ENCODE results near the gene CD53. TPM values are rescaled to one million over a fixed set of nuclear protein-coding genes. Genes with fewer than 3 reads are reported as not detected.
"Not testable (repeated sequence)": the region's sequence is repeated elsewhere in the genome, so short reads cannot be mapped to it uniquely, and the experiment has no call there.

CD53 gene
- total RNA-seq, 4 donors from 2014 or later, result 6.2 to 11.1 (median 9.3) TPM

DNA sequence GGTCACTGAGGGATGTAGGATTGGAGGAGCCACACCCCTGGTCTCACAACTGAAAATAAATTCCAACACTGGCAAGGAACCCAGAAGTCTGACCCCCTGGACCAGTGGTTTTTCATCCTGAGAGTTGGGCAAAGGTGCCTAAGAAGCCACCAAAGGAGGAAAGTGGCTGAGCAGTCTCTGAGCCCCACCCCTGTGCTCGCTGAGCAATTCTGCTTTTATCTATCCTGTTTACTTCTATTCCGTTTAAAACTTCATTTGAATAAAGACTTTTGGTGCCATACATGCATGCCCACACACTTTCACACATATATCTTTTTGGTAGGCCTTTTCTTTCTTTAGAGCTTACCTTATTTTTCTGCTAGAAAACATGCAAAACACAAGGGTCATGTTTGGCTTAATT, 13.9 kb upstream of the CD53 start:
- no peak for DNase-seq (ENCODE audit: low spot score in 2 of 2)
- H3K9me3 ChIP-seq, result no peaks in the 10 kb centered on the region
- no peaks in the 10 kb centered on the region for H3K36me3 ChIP-seq
- 79% methylated on average over 2 of the region's 2 CpGs for WGBS
- H3K4me1 ChIP-seq, result no peaks in the 10 kb centered on the region
- H3K4me3 ChIP-seq, result no peak overlapping the region
- TF ChIP-seq POLR2AphosphoS5 (IDR thresholded peaks at IDR 0.05), result no peak
- TF ChIP-seq EP300 (IDR thresholded peaks at IDR 0.05), result no peak
- TF ChIP-seq, protein P1, sequence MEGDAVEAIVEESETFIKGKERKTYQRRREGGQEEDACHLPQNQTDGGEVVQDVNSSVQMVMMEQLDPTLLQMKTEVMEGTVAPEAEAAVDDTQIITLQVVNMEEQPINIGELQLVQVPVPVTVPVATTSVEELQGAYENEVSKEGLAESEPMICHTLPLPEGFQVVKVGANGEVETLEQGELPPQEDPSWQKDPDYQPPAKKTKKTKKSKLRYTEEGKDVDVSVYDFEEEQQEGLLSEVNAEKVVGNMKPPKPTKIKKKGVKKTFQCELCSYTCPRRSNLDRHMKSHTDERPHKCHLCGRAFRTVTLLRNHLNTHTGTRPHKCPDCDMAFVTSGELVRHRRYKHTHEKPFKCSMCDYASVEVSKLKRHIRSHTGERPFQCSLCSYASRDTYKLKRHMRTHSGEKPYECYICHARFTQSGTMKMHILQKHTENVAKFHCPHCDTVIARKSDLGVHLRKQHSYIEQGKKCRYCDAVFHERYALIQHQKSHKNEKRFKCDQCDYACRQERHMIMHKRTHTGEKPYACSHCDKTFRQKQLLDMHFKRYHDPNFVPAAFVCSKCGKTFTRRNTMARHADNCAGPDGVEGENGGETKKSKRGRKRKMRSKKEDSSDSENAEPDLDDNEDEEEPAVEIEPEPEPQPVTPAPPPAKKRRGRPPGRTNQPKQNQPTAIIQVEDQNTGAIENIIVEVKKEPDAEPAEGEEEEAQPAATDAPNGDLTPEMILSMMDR (IDR thresholded peaks at IDR 0.05), result no peak
- TF ChIP-seq POLR2A (IDR thresholded peaks at IDR 0.05), result no peak
- H3K27me3 ChIP-seq, result no peaks in the 10 kb centered on the region
- no peak overlapping the region for H3K27ac ChIP-seq

DNA sequence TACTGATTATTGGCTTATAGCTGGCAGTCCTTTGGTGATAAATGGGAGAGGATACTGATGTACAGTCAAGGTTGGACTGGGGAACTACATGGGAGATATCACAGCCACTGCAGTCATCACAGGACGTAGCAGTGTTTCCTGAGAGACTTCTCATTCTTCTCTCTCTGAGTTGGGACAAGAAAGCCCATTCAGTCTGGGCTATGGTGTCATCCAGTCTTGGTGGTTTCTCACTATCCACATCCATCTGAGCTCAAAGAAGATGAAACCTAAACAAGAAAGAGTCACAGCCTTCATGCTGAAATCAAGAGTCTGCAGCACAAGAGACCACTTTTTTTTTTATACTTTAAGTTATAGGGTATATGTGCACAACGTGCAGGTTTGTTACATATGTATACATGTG, 12.8 kb upstream of the CD53 start:
- DNase-seq (ENCODE audit: low spot score in 2 of 2), result no peak
- no peaks in the 10 kb centered on the region for H3K9me3 ChIP-seq
- 59% methylated on average over 2 of the region's 2 CpGs for WGBS
- no peak overlapping the region for H3K27ac ChIP-seq
- H3K4me3 ChIP-seq, result no peak overlapping the region
- H3K4me1 ChIP-seq, result no peaks in the 10 kb centered on the region
- TF ChIP-seq POLR2AphosphoS5 (IDR thresholded peaks at IDR 0.05) (no peak), EP300 (IDR thresholded peaks at IDR 0.05) (no peak)
- TF ChIP-seq, protein P1 (IDR thresholded peaks at IDR 0.05), result no peak
- H3K27me3 ChIP-seq, result no peaks in the 10 kb centered on the region
- H3K36me3 ChIP-seq, result no peaks in the 10 kb centered on the region

DNA sequence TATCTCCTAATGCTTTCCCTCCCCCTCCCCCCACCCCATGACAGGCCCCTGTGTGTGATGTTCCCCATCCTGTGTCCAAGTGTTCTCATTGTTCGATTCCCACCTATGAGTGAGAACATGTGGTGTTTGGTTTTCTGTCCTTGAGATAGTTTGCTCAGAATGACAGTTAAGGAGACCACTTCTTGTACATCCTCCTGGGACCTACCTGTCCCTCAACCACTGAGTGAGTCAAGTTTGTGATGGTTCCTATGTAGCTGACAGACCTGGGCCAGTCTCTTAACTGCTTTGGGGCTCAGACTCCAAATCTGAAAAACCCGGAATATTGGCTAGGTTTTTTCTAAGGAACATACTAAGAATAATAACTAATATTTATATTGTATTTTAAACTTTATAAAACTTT, 12.3 kb upstream of the CD53 start:
- H3K36me3 ChIP-seq; DNase-seq (ENCODE audit: low spot score in 2 of 2); H3K4me3 ChIP-seq; H3K4me1 ChIP-seq; H3K9me3 ChIP-seq; H3K27ac ChIP-seq; H3K27me3 ChIP-seq: not testable (repeated sequence)
- 74% methylated on average over 2 of the region's 2 CpGs for WGBS

DNA sequence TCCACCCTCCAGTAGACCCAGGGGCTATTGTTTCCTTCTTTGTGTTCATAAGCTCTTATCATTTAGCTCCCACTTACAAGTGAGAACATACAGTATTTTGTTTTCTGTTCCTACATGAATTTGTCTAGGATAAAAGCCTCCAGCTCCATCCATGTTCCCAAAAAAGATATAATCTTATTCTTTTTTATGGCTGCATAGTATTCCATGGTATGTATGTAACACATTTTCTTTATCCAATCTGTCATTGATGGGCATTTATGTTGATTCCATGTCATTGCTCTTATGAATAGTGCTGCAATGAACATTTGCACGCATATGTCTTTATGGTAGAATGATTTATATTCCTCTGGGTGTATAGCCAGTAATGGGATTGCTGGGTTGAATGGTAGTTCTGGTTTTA, 11.0 kb upstream of the CD53 start:
- H3K36me3 ChIP-seq; H3K27ac ChIP-seq; H3K27me3 ChIP-seq; H3K9me3 ChIP-seq; H3K4me3 ChIP-seq; H3K4me1 ChIP-seq; DNase-seq (ENCODE audit: low spot score in 2 of 2): not testable (repeated sequence)
- WGBS, result 83% methylated on average over 1 of the region's 1 CpG

DNA sequence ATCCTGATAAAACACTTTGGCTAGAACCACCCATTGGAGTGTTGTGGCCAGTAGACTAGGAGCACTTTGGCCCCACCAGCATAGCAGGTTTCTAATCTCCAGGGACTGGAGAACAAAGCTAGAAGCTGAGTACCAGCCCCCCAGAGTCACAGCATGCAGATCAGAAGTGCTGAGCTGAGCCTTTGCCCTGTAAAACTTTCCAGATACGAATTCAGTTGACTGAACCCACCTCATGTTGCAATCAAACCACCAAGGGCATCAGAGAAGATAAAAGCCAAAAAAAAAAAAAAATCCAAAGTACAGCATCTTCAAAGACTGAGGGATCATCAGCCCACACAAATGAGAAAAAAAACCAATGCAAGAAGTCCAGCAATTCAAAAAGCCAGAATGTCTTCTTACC, 8.7 kb upstream of the CD53 start:
- no peaks in the 10 kb centered on the region for H3K9me3 ChIP-seq
- H3K27me3 ChIP-seq, result no peaks in the 10 kb centered on the region
- no peaks in the 10 kb centered on the region for H3K36me3 ChIP-seq
- no peaks in the 10 kb centered on the region for H3K4me1 ChIP-seq
- 59% methylated on average over 1 of the region's 1 CpG for WGBS
- H3K4me3 ChIP-seq, result no peak overlapping the region
- no peak overlapping the region for H3K27ac ChIP-seq
- TF ChIP-seq, protein P1 (IDR thresholded peaks at IDR 0.05), result no peak
- no peak for TF ChIP-seq EP300 (IDR thresholded peaks at IDR 0.05)
- TF ChIP-seq POLR2A (IDR thresholded peaks at IDR 0.05), result no peak
- no peak for TF ChIP-seq POLR2AphosphoS5 (IDR thresholded peaks at IDR 0.05)
- no peak for DNase-seq (ENCODE audit: low spot score in 2 of 2)

DNA sequence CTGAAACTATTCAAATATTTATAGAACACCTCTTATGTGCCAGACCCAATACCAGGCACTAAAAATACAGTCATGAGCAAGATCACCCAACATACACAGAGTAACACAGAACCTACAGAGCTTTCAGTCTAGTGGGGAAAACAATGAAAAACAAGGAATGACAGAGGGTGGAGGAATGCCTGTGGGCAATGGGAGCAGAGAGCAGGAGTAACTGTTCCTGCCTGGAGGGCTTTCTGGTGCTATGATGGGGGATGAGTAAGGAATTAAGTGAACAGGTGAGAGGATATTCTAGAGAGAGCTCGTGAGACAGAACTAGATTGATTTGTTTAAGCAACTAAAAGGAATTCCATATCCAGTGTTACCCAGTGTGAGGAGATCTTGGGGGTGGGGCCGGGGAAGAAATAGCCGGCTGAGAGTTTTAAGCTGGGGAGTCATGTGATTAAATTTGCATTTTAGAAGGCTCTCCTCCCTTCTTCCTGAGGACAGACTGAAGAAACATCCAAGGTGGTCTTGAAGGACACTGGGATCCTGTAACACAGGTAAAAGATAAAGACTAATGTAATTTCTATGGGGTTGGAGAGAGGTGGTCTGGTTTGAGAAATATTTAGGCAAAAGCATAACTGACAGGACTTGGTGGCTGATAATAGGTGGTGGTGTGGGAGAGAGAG, 2.1 kb upstream of the CD53 start:
- TF ChIP-seq, protein P1 (IDR thresholded peaks at IDR 0.05), result no peak
- TF ChIP-seq POLR2AphosphoS5 (IDR thresholded peaks at IDR 0.05) (no peak), POLR2A (IDR thresholded peaks at IDR 0.05) (no peak), EP300 (IDR thresholded peaks at IDR 0.05) (no peak)
- Histone ChIP-seq H3K4me1 (no peaks in the 10 kb centered on the region), H3K9me3 (no peaks in the 10 kb centered on the region), H3K27me3 (no peaks in the 10 kb centered on the region), H3K4me3 (no peak overlapping the region), H3K27ac (no peak overlapping the region), H3K36me3 (no peaks in the 10 kb centered on the region)
- 37% methylated on average over 3 of the region's 3 CpGs for WGBS
- DNase-seq (ENCODE audit: low spot score in 2 of 2), result no peak

Data from suprapubic skin (tissue), 4 donors.